ENCODE results near the gene STIM1. TPM values are rescaled to one million over a fixed set of nuclear protein-coding genes. Genes with fewer than 3 reads are reported as not detected.

Gene STIM1
- total RNA-seq, 3 donors from 2014 or later (not counting 1 experiment from before 2014, with no cell fraction given) = 171 to 187 (median 175) TPM

GRCh38 chr11:3840004-3840869 is 15.2 kb upstream of the STIM1 start:
- ATAC-seq (no peak), DNase-seq (peak; percentile 42 to 65)
- peak overlapping the region; percentile 90 to 95 for H3K27ac Mint-ChIP-seq
- H3K36me3 Mint-ChIP-seq = no peaks in the 10 kb centered on the region
- H3K4me1 Mint-ChIP-seq = peaks cover 38 to 51% of the 10 kb centered on the region in 2 donors
- WGBS (ENCODE audit: insufficient coverage) = under 1% methylated on average over 46 of the region's 46 CpGs
- H3K27ac ChIP-seq (ENCODE audit: low read length) = peak overlapping the region; percentile 84
- H3K27me3 ChIP-seq (ENCODE audit: control insufficient read depth, insufficient read depth, low read length) = no peaks in the 10 kb centered on the region
- TF ChIP-seq CTCF (IDR thresholded peaks at IDR 0.05) = no peak
- no peaks in the 10 kb centered on the region for H3K27me3 Mint-ChIP-seq (ENCODE audit: low read depth in 2 of 2)
- intact Hi-C loops (cut with micrococcal nuclease) = loop anchor here (2.0 kb wide), 1 partner anchor 15 kb away; no protein-coding TSS in a partner anchor
- H3K4me3 Mint-ChIP-seq = peak overlapping the region; percentile 90
- no peaks in the 10 kb centered on the region for H3K9me3 ChIP-seq (ENCODE audit: control insufficient read depth, insufficient read depth, low read length)
- no peaks in the 10 kb centered on the region for H3K9me3 Mint-ChIP-seq
- H3K36me3 ChIP-seq (ENCODE audit: control insufficient read depth, insufficient read depth, low read length) = no peaks in the 10 kb centered on the region
- H3K4me1 ChIP-seq (ENCODE audit: control insufficient read depth, insufficient read depth, low read length) = peaks cover 58% of the 10 kb centered on the region
- peak overlapping the region; percentile 77 for H3K4me3 ChIP-seq (ENCODE audit: low read length)

- WGBS (ENCODE audit: insufficient coverage) = under 1% methylated on average over 37 of the region's 42 CpGs
- intact Hi-C loops (cut with micrococcal nuclease) = loop anchor here (1.0 to 2.0 kb wide), 3 partner anchors 13 to 44 kb away; partner anchors contain the start of gene NUP98
- peaks cover 51% of the 10 kb centered on the region for H3K4me1 ChIP-seq (ENCODE audit: control insufficient read depth, insufficient read depth, low read length)
Observed at GRCh38 chr11:3840870-3841425, 14.5 kb upstream of the STIM1 start, which contains the start of gene RHOG. Gene RHOG, minus strand, starts transcription at chr11:3840959. Its CDS starts 12,821 bp downstream, at chr11:3828138.

DNA sequence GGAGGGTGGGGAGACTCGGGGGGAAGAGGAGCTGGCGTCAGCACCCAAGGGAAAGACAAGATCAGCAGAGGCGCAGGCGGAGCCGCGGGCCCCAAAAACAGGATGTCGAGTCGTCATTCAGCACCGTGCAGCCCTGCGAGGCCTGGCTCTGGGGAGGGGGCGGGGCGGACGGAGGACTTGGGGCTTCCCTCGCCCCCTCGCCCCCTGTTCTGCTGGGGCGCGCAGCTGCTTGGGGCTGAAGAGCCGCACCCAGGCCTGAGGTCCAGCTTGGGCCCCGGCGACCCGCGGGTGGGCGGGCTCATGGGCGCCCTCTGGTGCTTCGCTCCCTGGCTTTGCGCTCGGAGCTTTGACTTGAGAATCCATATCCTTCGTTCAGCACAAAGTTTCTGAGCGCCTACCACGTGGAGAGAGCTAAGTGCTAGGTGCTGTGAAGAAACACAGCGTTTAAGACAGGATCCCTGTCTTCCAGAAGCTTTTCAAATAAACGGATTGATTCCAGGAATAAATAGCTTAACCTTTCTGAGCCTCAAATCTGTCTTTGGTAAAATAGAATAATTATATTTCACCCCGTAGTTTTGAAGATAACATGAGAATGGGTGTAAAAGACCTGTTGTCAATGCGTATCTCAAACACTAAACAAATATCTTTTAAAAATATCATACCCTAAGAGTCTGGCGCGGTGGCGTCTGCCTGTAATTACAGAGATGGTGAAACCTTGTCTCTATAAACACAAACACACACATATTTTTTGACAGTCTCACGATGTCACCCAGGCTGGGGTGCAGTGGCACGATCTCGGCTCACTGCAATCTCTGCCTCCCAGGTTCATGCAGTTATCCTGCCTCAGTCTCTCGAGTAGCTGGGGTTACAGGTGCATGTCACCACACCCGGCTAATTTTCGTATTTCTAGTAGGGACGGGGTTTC is 13.8 kb upstream of the STIM1 start:
- peak overlapping the region; percentile 97 for H3K27ac ChIP-seq (ENCODE audit: low read length)
- peak in 1 of 3 donors; percentile 86 for ATAC-seq
- Mint-ChIP-seq H3K27me3 (ENCODE audit: low read depth in 2 of 2) (no peaks in the 10 kb centered on the region), H3K4me1 (peaks cover 31 to 38% of the 10 kb centered on the region in 2 donors), H3K27ac (peak overlapping the region; percentile 90 to 95), H3K9me3 (no peaks in the 10 kb centered on the region), H3K4me3 (peak overlapping the region; percentile 90), H3K36me3 (no peaks in the 10 kb centered on the region)
- intact Hi-C loops (cut with micrococcal nuclease) = loop anchor here (1.0 to 2.0 kb wide), 3 partner anchors 13 to 44 kb away; partner anchors contain the start of gene NUP98
- no peaks in the 10 kb centered on the region for H3K9me3 ChIP-seq (ENCODE audit: control insufficient read depth, insufficient read depth, low read length)
- H3K27me3 ChIP-seq (ENCODE audit: control insufficient read depth, insufficient read depth, low read length) = no peaks in the 10 kb centered on the region
- peak; percentile 89 to 97 for DNase-seq
- WGBS (ENCODE audit: insufficient coverage) = 19% methylated on average over 43 of the region's 44 CpGs
- peak overlapping the region; percentile 38 for H3K4me3 ChIP-seq (ENCODE audit: low read length)
- H3K4me1 ChIP-seq (ENCODE audit: control insufficient read depth, insufficient read depth, low read length) = peaks cover 43% of the 10 kb centered on the region
- peak; percentile 77 for TF ChIP-seq CTCF (IDR thresholded peaks at IDR 0.05)
- no peaks in the 10 kb centered on the region for H3K36me3 ChIP-seq (ENCODE audit: control insufficient read depth, insufficient read depth, low read length)

More at GRCh38 chr11:3840870-3841425, 14.5 kb upstream of the STIM1 start, which contains the start of gene RHOG:
- Mint-ChIP-seq H3K27me3 (ENCODE audit: low read depth in 2 of 2) (no peaks in the 10 kb centered on the region), H3K36me3 (no peaks in the 10 kb centered on the region), H3K27ac (peak within 1 kb of the TSS; percentile 90 to 95), H3K4me1 (peaks cover 31 to 44% of the 10 kb centered on the region in 2 donors), H3K9me3 (no peaks in the 10 kb centered on the region), H3K4me3 (peak within 1 kb of the TSS; percentile 90)
- TF ChIP-seq CTCF (IDR thresholded peaks at IDR 0.05) = no peak
- Histone ChIP-seq H3K27me3 (ENCODE audit: control insufficient read depth, insufficient read depth, low read length) (no peaks in the 10 kb centered on the region), H3K27ac (ENCODE audit: low read length) (peak within 1 kb of the TSS; percentile 97), H3K36me3 (ENCODE audit: control insufficient read depth, insufficient read depth, low read length) (no peaks in the 10 kb centered on the region), H3K4me3 (ENCODE audit: low read length) (peak within 1 kb of the TSS; percentile 77), H3K9me3 (ENCODE audit: control insufficient read depth, insufficient read depth, low read length) (no peaks in the 10 kb centered on the region)
- DNase-seq (peak in 1 of 2 donors; percentile 75), ATAC-seq (peak; percentile 69 to 80 (median 74))
